ENCODE measurements around the gene MKKS.

The MKKS gene

DNA sequence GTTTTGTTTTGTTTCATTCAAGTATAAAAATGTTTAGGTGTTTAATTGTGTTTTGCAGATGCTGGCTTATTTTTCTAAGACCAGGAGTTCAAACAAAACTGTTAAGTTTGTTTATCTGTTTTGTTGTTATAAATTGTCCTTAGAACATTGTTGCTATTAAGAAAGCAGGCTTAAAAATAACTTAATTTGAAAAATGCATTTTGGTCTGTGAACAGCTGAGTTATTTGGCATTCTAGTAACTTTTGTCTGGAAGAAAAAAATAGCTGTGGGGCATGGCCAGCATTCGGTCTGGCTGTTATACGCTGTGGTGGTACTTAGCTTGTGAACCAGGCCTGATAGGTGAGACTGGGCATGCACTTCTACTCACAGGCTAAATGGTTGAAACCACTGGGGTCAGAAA, 38.8 kb upstream of the MKKS start:
- no peaks in the 10 kb centered on the region for H3K27me3 ChIP-seq (ENCODE audit: control insufficient read depth in 3 of 3, insufficient read depth in 3 of 3, low read depth in 1 of 3, low read length in 3 of 3)
- no peak overlapping the region for H3K9ac ChIP-seq (ENCODE audit: low read depth, low read length, poor library complexity)
- peaks cover 0 to 4% of the 10 kb centered on the region in 2 donors for H3K9me3 ChIP-seq (replicated peaks in 1 of 2; ENCODE audit: control insufficient read depth in 2 of 2, insufficient read depth in 1 of 2, low read depth in 1 of 2, low read length in 2 of 2)
- no peak overlapping the region for H4K8ac ChIP-seq (ENCODE audit: low read depth, low read length)
- H3K18ac ChIP-seq (ENCODE audit: low read length) = no peak overlapping the region
- no peak overlapping the region for H2BK15ac ChIP-seq (ENCODE audit: low read length)
- WGBS, 2 donors (ENCODE audit: extremely low coverage in 2 of 2, insufficient read length in 2 of 2, insufficient replicate concordance in 1 of 2) = no CpG with 5 or more reads among the region's 2 CpGs
- H3K79me1 ChIP-seq (ENCODE audit: low read depth, low read length) = no peaks in the 10 kb centered on the region
- DNase-seq (ENCODE audit: low spot score) = no peak
- H3K27ac ChIP-seq (replicated peaks; ENCODE audit: low read length) = peak overlapping the region; percentile 6
- no peaks in the 10 kb centered on the region for H3K36me3 ChIP-seq (replicated peaks in 1 of 2; ENCODE audit: control insufficient read depth in 2 of 2, insufficient read depth in 2 of 2, low read length in 2 of 2)
- H3K4me1 ChIP-seq (ENCODE audit: control insufficient read depth in 2 of 2, insufficient read depth in 1 of 2, low read depth in 1 of 2, low read length in 2 of 2) = peaks cover 10 to 14% of the 10 kb centered on the region in 2 donors
- no peak overlapping the region for H2AFZ ChIP-seq (ENCODE audit: low read length)
- no peak overlapping the region for H3K4me2 ChIP-seq (ENCODE audit: insufficient read depth, low read length, poor library complexity, severe bottlenecking)
- H3K14ac ChIP-seq (ENCODE audit: low read length) = no peak overlapping the region
- no peak overlapping the region for H4K91ac ChIP-seq (ENCODE audit: low read depth, low read length, poor library complexity)
- H2AK5ac ChIP-seq (ENCODE audit: low read depth, low read length) = no peak overlapping the region
- no peak overlapping the region for H3K23ac ChIP-seq (ENCODE audit: low read depth, low read length, poor library complexity)
- no peak overlapping the region for H2BK12ac ChIP-seq (ENCODE audit: low read length)
- no peak overlapping the region for H3K4ac ChIP-seq (ENCODE audit: low read length)
- H3K4me3 ChIP-seq (ENCODE audit: low read length in 2 of 2) = no peak overlapping the region
- H2BK5ac ChIP-seq (ENCODE audit: low read length) = no peak overlapping the region
- no peak overlapping the region for H2BK120ac ChIP-seq (ENCODE audit: low read depth, low read length)

DNA sequence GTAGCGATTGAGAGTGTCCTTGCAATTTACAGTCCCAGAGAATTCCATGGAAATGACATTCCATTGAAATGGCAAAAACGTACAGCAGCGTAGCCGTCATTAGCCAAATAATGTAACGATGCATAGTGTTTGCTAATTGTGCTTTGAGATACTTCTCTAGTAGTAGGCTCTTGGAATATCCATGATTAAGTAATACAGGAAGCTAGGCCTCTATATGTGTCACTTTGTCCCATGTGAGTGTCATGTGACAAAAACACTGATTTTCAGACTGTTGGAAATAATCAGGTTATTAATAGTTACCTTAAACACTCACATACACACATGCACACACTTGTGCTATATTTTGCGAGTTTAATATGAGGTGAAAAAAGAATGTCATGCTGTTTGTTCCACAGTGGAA, 36.3 kb upstream of the MKKS start:
- no peaks in the 10 kb centered on the region for H3K27me3 ChIP-seq (ENCODE audit: control insufficient read depth in 3 of 3, insufficient read depth in 3 of 3, low read depth in 1 of 3, low read length in 3 of 3)
- DNase-seq (ENCODE audit: low spot score) = no peak
- no peaks in the 10 kb centered on the region for H3K36me3 ChIP-seq (replicated peaks in 1 of 2; ENCODE audit: control insufficient read depth in 2 of 2, insufficient read depth in 2 of 2, low read length in 2 of 2)
- no peak overlapping the region for H2AFZ ChIP-seq (ENCODE audit: low read length)
- H2BK5ac ChIP-seq (ENCODE audit: low read length) = no peak overlapping the region
- H3K9me3 ChIP-seq (replicated peaks in 1 of 2; ENCODE audit: control insufficient read depth in 2 of 2, insufficient read depth in 1 of 2, low read depth in 1 of 2, low read length in 2 of 2) = peaks cover 0 to 4% of the 10 kb centered on the region in 2 donors
- H3K4me2 ChIP-seq (ENCODE audit: insufficient read depth, low read length, poor library complexity, severe bottlenecking) = no peak overlapping the region
- H3K4me3 ChIP-seq (ENCODE audit: low read length in 2 of 2) = no peak overlapping the region
- no peaks in the 10 kb centered on the region for H3K79me1 ChIP-seq (ENCODE audit: low read depth, low read length)
- H3K27ac ChIP-seq (replicated peaks; ENCODE audit: low read length) = no peak overlapping the region
- no peak overlapping the region for H4K8ac ChIP-seq (ENCODE audit: low read depth, low read length)
- no peak overlapping the region for H3K4ac ChIP-seq (ENCODE audit: low read length)
- H3K9ac ChIP-seq (ENCODE audit: low read depth, low read length, poor library complexity) = no peak overlapping the region
- no CpG with 5 or more reads among the region's 6 CpGs for WGBS, 2 donors (ENCODE audit: extremely low coverage in 2 of 2, insufficient read length in 2 of 2, insufficient replicate concordance in 1 of 2)
- peaks cover 20 to 29% of the 10 kb centered on the region in 2 donors for H3K4me1 ChIP-seq (ENCODE audit: control insufficient read depth in 2 of 2, insufficient read depth in 1 of 2, low read depth in 1 of 2, low read length in 2 of 2)
- H2BK15ac ChIP-seq (ENCODE audit: low read length) = no peak overlapping the region
- H3K18ac ChIP-seq (ENCODE audit: low read length) = no peak overlapping the region
- H3K23ac ChIP-seq (ENCODE audit: low read depth, low read length, poor library complexity) = no peak overlapping the region
- H3K14ac ChIP-seq (ENCODE audit: low read length) = no peak overlapping the region
- H2BK12ac ChIP-seq (ENCODE audit: low read length) = no peak overlapping the region
- no peak overlapping the region for H2BK120ac ChIP-seq (ENCODE audit: low read depth, low read length)
- no peak overlapping the region for H2AK5ac ChIP-seq (ENCODE audit: low read depth, low read length)
- no peak overlapping the region for H4K91ac ChIP-seq (ENCODE audit: low read depth, low read length, poor library complexity)

DNA sequence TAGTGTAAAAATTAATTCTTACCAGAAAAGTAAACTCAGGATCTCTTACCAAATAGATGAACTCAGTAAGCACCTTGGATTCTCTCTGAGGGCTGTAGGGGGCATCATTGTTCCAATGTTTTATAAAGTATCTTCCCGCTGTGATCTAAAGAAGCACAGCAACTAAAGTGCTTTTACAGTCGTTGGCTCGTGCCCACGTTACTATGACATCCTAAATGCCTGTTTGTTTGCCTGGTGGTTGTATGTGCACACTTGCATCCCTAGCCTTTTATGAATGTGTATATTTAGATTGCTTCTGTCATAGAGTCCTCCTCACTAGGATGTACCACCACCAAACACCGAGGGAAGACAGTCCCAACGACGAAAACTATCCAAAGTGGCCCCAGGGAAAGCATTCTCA, 35.6 kb upstream of the MKKS start:
- H2BK15ac ChIP-seq (ENCODE audit: low read length) = no peak overlapping the region
- no peak overlapping the region for H2BK120ac ChIP-seq (ENCODE audit: low read depth, low read length)
- H3K27ac ChIP-seq (replicated peaks; ENCODE audit: low read length) = no peak overlapping the region
- H3K27me3 ChIP-seq (ENCODE audit: control insufficient read depth in 3 of 3, insufficient read depth in 3 of 3, low read depth in 1 of 3, low read length in 3 of 3) = no peaks in the 10 kb centered on the region
- no peak overlapping the region for H2BK12ac ChIP-seq (ENCODE audit: low read length)
- no peak overlapping the region for H2AK5ac ChIP-seq (ENCODE audit: low read depth, low read length)
- H2AFZ ChIP-seq (ENCODE audit: low read length) = no peak overlapping the region
- H2BK5ac ChIP-seq (ENCODE audit: low read length) = no peak overlapping the region
- DNase-seq (ENCODE audit: low spot score) = peak; percentile 54
- no peaks in the 10 kb centered on the region for H3K36me3 ChIP-seq (replicated peaks in 1 of 2; ENCODE audit: control insufficient read depth in 2 of 2, insufficient read depth in 2 of 2, low read length in 2 of 2)
- H3K4ac ChIP-seq (ENCODE audit: low read length) = no peak overlapping the region
- WGBS, 2 donors (ENCODE audit: extremely low coverage in 2 of 2, insufficient read length in 2 of 2, insufficient replicate concordance in 1 of 2) = no CpG with 5 or more reads among the region's 7 CpGs
- peak overlapping the region; percentile 8 for H3K18ac ChIP-seq (ENCODE audit: low read length)
- no peak overlapping the region for H4K8ac ChIP-seq (ENCODE audit: low read depth, low read length)
- no peak overlapping the region for H3K4me2 ChIP-seq (ENCODE audit: insufficient read depth, low read length, poor library complexity, severe bottlenecking)
- H3K4me1 ChIP-seq (ENCODE audit: control insufficient read depth in 2 of 2, insufficient read depth in 1 of 2, low read depth in 1 of 2, low read length in 2 of 2) = peaks cover 23 to 29% of the 10 kb centered on the region in 2 donors
- peaks cover 0 to 4% of the 10 kb centered on the region in 2 donors for H3K9me3 ChIP-seq (replicated peaks in 1 of 2; ENCODE audit: control insufficient read depth in 2 of 2, insufficient read depth in 1 of 2, low read depth in 1 of 2, low read length in 2 of 2)
- no peak overlapping the region for H3K9ac ChIP-seq (ENCODE audit: low read depth, low read length, poor library complexity)
- H3K14ac ChIP-seq (ENCODE audit: low read length) = no peak overlapping the region
- no peaks in the 10 kb centered on the region for H3K79me1 ChIP-seq (ENCODE audit: low read depth, low read length)
- no peak overlapping the region for H3K23ac ChIP-seq (ENCODE audit: low read depth, low read length, poor library complexity)
- H3K4me3 ChIP-seq (ENCODE audit: low read length in 2 of 2) = no peak overlapping the region
- no peak overlapping the region for H4K91ac ChIP-seq (ENCODE audit: low read depth, low read length, poor library complexity)

DNA sequence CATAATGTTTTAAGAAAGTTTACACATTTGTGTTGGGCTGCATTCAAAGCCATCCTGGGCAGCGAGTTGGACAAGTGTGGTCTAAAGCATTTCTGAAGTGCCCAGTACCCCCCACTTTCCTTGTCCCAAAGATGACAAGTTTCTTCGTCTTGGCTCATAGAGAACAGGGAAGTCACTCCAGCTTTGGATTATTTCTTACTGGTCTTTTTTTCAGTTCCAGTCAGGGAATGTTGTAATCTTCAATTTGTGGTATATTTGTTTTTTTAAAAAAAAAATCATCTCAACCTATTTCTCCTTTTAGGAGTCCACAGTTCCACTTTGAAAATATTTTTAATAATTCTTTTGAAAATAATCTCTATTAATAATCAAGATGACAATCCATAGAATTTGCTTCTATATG, 35.0 kb upstream of the MKKS start:
- Histone ChIP-seq H3K9me3 (replicated peaks in 1 of 2; ENCODE audit: control insufficient read depth in 2 of 2, insufficient read depth in 1 of 2, low read depth in 1 of 2, low read length in 2 of 2) (peaks cover 0 to 6% of the 10 kb centered on the region in 2 donors), H3K18ac (ENCODE audit: low read length) (no peak overlapping the region), H3K36me3 (replicated peaks in 1 of 2; ENCODE audit: control insufficient read depth in 2 of 2, insufficient read depth in 2 of 2, low read length in 2 of 2) (no peaks in the 10 kb centered on the region), H2BK12ac (ENCODE audit: low read length) (no peak overlapping the region), H3K9ac (ENCODE audit: low read depth, low read length, poor library complexity) (no peak overlapping the region), H3K23ac (ENCODE audit: low read depth, low read length, poor library complexity) (no peak overlapping the region), H3K4ac (ENCODE audit: low read length) (no peak overlapping the region), H3K4me1 (ENCODE audit: control insufficient read depth in 2 of 2, insufficient read depth in 1 of 2, low read depth in 1 of 2, low read length in 2 of 2) (peaks cover 23 to 29% of the 10 kb centered on the region in 2 donors), H3K4me2 (ENCODE audit: insufficient read depth, low read length, poor library complexity, severe bottlenecking) (no peak overlapping the region), H3K14ac (ENCODE audit: low read length) (no peak overlapping the region), H2BK120ac (ENCODE audit: low read depth, low read length) (no peak overlapping the region), H3K27ac (replicated peaks; ENCODE audit: low read length) (no peak overlapping the region), H2AK5ac (ENCODE audit: low read depth, low read length) (no peak overlapping the region), H3K79me1 (ENCODE audit: low read depth, low read length) (no peaks in the 10 kb centered on the region), H2BK15ac (ENCODE audit: low read length) (no peak overlapping the region), H3K4me3 (ENCODE audit: low read length in 2 of 2) (no peak overlapping the region), H3K27me3 (ENCODE audit: control insufficient read depth in 3 of 3, insufficient read depth in 3 of 3, low read depth in 1 of 3, low read length in 3 of 3) (no peaks in the 10 kb centered on the region), H2BK5ac (ENCODE audit: low read length) (no peak overlapping the region), H2AFZ (ENCODE audit: low read length) (no peak overlapping the region), H4K91ac (ENCODE audit: low read depth, low read length, poor library complexity) (no peak overlapping the region), H4K8ac (ENCODE audit: low read depth, low read length) (no peak overlapping the region)
- no CpG with 5 or more reads among the region's 2 CpGs for WGBS, 2 donors (ENCODE audit: extremely low coverage in 2 of 2, insufficient read length in 2 of 2, insufficient replicate concordance in 1 of 2)
- DNase-seq (ENCODE audit: low spot score) = no peak

Measured in neuronal stem cell (in vitro differentiated cells).